OCI-LY3 (cell line): ENCODE results near the gene PXDN.

Experiments
- CTCF ChIP-seq: fragments of 200-600, 300-600 bp; sonication (generic); IDR thresholded peaks from 2 replicates; pipeline ENCODE4 v1.5.1; 2014; ENCODE audit warnings: antibody characterized with exemption, low read length, low read depth
- EZH2phosphoT487 ChIP-seq: fragments of 200-600 bp; shearing (Covaris generic); IDR thresholded peaks from 2 replicates; pipeline ENCODE4 v1.6.1; 2018; ENCODE audit warnings: antibody characterized with exemption, mixed run types, low read depth

GRCh38 chr2:1716441-1716840, 27.9 kb downstream of the PXDN start:
- TF ChIP-seq CTCF (no peak), EZH2phosphoT487 (no peak)
